Activated CD8-positive, alpha-beta T cell treated with anti-CD3 and anti-CD28 coated beads for 36 hours (primary cell): ENCODE measurements around the gene CADPS. TPM values are rescaled to one million over a fixed set of nuclear protein-coding genes. Genes with fewer than 3 reads are reported as not detected.
A peak's percentile ranks its signal among the peaks of the same experiment; 100 is the strongest.

Source experiments
- ATAC-seq: fragments of 200-7000 bp; cut with Tn5 transposase; one replicate; pipeline ENCODE4 v1.10.0; 2021; ENCODE audit warnings: mild to moderate bottlenecking, moderate library complexity
- CTCF ChIA-PET: fragments of 350-600 bp; sonication (Branson Sonifier 250); formaldehyde crosslinking; loops from one replicate; lab custom pipeline; 2021; ENCODE audit warnings: antibody characterized with exemption; lab: Charles Lee
- POLR2A ChIA-PET: fragments of 350-600 bp; sonication (Branson Sonifier 250); formaldehyde crosslinking; loops from one replicate; lab custom pipeline; 2021; ENCODE audit warnings: antibody characterized with exemption; lab: Charles Lee
- DNase-seq: peaks from one replicate; pipeline ENCODE4 v3.0.0-alpha.2; 2020
- H3K27ac Mint-ChIP-seq: one replicate; pipeline ENCODE4 v1.8.0; 2021; ENCODE audit warnings: mild to moderate bottlenecking, mixed read lengths
- H3K27me3 Mint-ChIP-seq: one replicate; pipeline ENCODE4 v1.8.0; 2021; ENCODE audit warnings: mixed read lengths
- H3K36me3 Mint-ChIP-seq: one replicate; pipeline ENCODE4 v1.8.0; 2021; ENCODE audit warnings: low read depth, mixed read lengths
- H3K4me1 Mint-ChIP-seq: one replicate; pipeline ENCODE4 v1.8.0; 2021; ENCODE audit warnings: low read depth, mixed read lengths
- H3K4me3 Mint-ChIP-seq: one replicate; pipeline ENCODE4 v1.8.0; 2021; ENCODE audit warnings: mild to moderate bottlenecking, moderate library complexity, mixed read lengths
- H3K9me3 Mint-ChIP-seq: one replicate; pipeline ENCODE4 v1.8.0; 2021; ENCODE audit warnings: mixed read lengths
- CTCF ChIP-seq: fragments of 200-600 bp; IDR thresholded peaks from one replicate; pipeline ENCODE4 v1.8.0; 2022; ENCODE audit warnings: antibody characterized with exemption, mild to moderate bottlenecking
- intact Hi-C: fragments of 100-400 bp; cut with micrococcal nuclease; formaldehyde crosslinking; loops from one replicate; pipeline ENCODE4 v1.10.0; 2022
- total RNA-seq, 2 experiments: library from RNA; stranded (reverse); gene quantifications; one replicate each; pipeline ENCODE4 v1.2.3, GENCODE V29; 2021

CADPS gene
- total RNA-seq, 2 experiments from 2014 or later = not detected

GRCh38 chr3:62562017-62562416, 313.2 kb downstream of the CADPS start:
- ATAC-seq (no peak), DNase-seq (no peak)
- no peak for TF ChIP-seq CTCF
- ChIA-PET POLR2A (no interaction called here), CTCF (no interaction called here)
- Mint-ChIP-seq H3K27me3 (no peaks in the 10 kb centered on the region), H3K27ac (no peak overlapping the region), H3K4me3 (no peak overlapping the region), H3K4me1 (no peaks in the 10 kb centered on the region), H3K9me3 (no peaks in the 10 kb centered on the region), H3K36me3 (no peaks in the 10 kb centered on the region)
- intact Hi-C loops = loop anchor here (5.0 kb wide), 1 partner anchor 230 kb away; no protein-coding TSS in a partner anchor

DNA sequence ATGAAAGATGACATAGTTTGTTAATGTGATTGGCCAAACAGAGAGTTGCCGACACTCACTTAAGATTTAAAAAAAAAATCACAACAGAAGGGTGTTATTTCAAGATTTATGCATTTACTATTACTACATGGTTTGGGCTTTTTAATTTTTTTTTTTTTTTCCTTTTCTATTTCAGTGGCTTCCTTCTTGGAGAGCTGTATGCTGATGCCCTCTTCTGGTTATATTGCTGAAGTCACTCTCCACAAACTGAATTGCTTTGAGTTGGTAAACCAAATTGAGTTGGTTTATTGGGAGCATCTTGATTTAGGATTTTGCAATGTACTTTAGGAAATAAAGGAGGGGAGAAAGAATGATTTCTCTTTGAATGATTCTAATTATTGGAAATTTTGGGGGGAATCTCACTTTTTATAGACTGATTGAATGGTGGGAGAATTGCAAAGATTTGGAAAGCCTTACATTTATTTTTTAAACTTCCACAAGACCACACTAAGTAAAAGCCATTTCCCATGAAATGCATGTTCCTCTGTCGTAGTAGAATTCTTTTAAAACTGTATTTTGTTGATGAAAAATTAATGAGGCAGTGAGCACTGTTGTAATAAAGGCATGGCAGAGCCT, 315.3 kb downstream of the CADPS start:
- ChIA-PET POLR2A (no interaction called here), CTCF (interaction anchor here (1.3 kb wide), 2 partner anchors 355 to 358 kb away, joined by 3 to 5 read pairs; no protein-coding TSS in a partner anchor)
- H3K36me3 Mint-ChIP-seq = no peaks in the 10 kb centered on the region
- intact Hi-C loops = loop anchor here (5.0 kb wide), 2 partner anchors 228 to 358 kb away; no protein-coding TSS in a partner anchor
- H3K4me1 Mint-ChIP-seq = no peaks in the 10 kb centered on the region
- H3K9me3 Mint-ChIP-seq = no peaks in the 10 kb centered on the region
- no peak for ATAC-seq
- H3K27ac Mint-ChIP-seq = no peak overlapping the region
- DNase-seq = no peak
- peak; percentile 16 for TF ChIP-seq CTCF
- no peak overlapping the region for H3K4me3 Mint-ChIP-seq
- no peaks in the 10 kb centered on the region for H3K27me3 Mint-ChIP-seq

GRCh38 chr3:62558549-62559112, 316.6 kb downstream of the CADPS start:
- H3K4me3 Mint-ChIP-seq = no peak overlapping the region
- no peak overlapping the region for H3K27ac Mint-ChIP-seq
- ChIA-PET CTCF (interaction anchor here (0.8 to 1.3 kb wide), 3 partner anchors 354 to 358 kb away, joined by 3 to 5 read pairs (median 4); no protein-coding TSS in a partner anchor), POLR2A (no interaction called here)
- ATAC-seq = no peak
- intact Hi-C loops = loop anchor here (5.0 kb wide), 1 partner anchor 356 kb away; no protein-coding TSS in a partner anchor
- TF ChIP-seq CTCF = peak; percentile 46
- H3K4me1 Mint-ChIP-seq = no peaks in the 10 kb centered on the region
- no peaks in the 10 kb centered on the region for H3K36me3 Mint-ChIP-seq
- no peaks in the 10 kb centered on the region for H3K27me3 Mint-ChIP-seq
- H3K9me3 Mint-ChIP-seq = no peaks in the 10 kb centered on the region
- DNase-seq = peak; percentile 14

GRCh38 chr3:62557983-62558382, 317.2 kb downstream of the CADPS start:
- H3K36me3 Mint-ChIP-seq = no peaks in the 10 kb centered on the region
- H3K4me1 Mint-ChIP-seq = no peaks in the 10 kb centered on the region
- CTCF ChIA-PET = no interaction called here
- no peaks in the 10 kb centered on the region for H3K27me3 Mint-ChIP-seq
- intact Hi-C loops = loop anchor here (5.0 kb wide), 1 partner anchor 356 kb away; no protein-coding TSS in a partner anchor
- POLR2A ChIA-PET = no interaction called here
- ATAC-seq = no peak
- no peaks in the 10 kb centered on the region for H3K9me3 Mint-ChIP-seq
- DNase-seq = no peak
- no peak for TF ChIP-seq CTCF
- no peak overlapping the region for H3K4me3 Mint-ChIP-seq
- no peak overlapping the region for H3K27ac Mint-ChIP-seq

GRCh38 chr3:62557450-62557849, 317.8 kb downstream of the CADPS start:
- ChIA-PET POLR2A (no interaction called here), CTCF (no interaction called here)
- no peaks in the 10 kb centered on the region for H3K27me3 Mint-ChIP-seq
- no peak for ATAC-seq
- no peaks in the 10 kb centered on the region for H3K36me3 Mint-ChIP-seq
- no peak for TF ChIP-seq CTCF
- H3K27ac Mint-ChIP-seq = no peak overlapping the region
- DNase-seq = no peak
- H3K4me3 Mint-ChIP-seq = no peak overlapping the region
- H3K4me1 Mint-ChIP-seq = no peaks in the 10 kb centered on the region
- no peaks in the 10 kb centered on the region for H3K9me3 Mint-ChIP-seq
- intact Hi-C loops = loop anchor here (5.0 kb wide), 1 partner anchor 355 kb away; no protein-coding TSS in a partner anchor
